Stimulated activated CD8-positive, alpha-beta memory T cell treated with anti-CD3 and anti-CD28 coated beads, Interleukin-4, amount 100 ng/mL, for 24 hours (primary cell): ENCODE data around the gene PRPF19.

Experiments used
- DNase-seq: peaks from one replicate; pipeline ENCODE4 v3.0.0-alpha.2; 2020; ENCODE audit warnings: low read depth

Gene PRPF19

GRCh38 chr11:60872961-60873524, 33.3 kb downstream of the PRPF19 start:
- DNase-seq: no peak

GRCh38 chr11:60872124-60872960, 34.0 kb downstream of the PRPF19 start:
- no peak for DNase-seq

- no peak for DNase-seq
These were observed 34.9 kb downstream of the PRPF19 start for GRCh38 chr11:60871378-60872061.

- no peak for DNase-seq
These were observed 35.5 kb downstream of the PRPF19 start for GRCh38 chr11:60870733-60871377.

GRCh38 chr11:60870276-60870675, 36.1 kb downstream of the PRPF19 start:
- no peak for DNase-seq

- DNase-seq: no peak
These were observed 36.9 kb downstream of the PRPF19 start for GRCh38 chr11:60869451-60869825.

- no peak for DNase-seq
These were observed 37.5 kb downstream of the PRPF19 start for GRCh38 chr11:60868682-60869450.

GRCh38 chr11:60867871-60868681, 38.3 kb downstream of the PRPF19 start:
- no peak for DNase-seq

GRCh38 chr11:60866911-60867870, 39.2 kb downstream of the PRPF19 start, which contains the start of gene ZP1:
ZP1 (plus strand) TSS chr11:60867542; CDS start chr11:60867562, 20 bp downstream.
- no peak for DNase-seq

- no peak for DNase-seq
These were observed 41.4 kb downstream of the PRPF19 start for GRCh38 chr11:60864856-60865513.

GRCh38 chr11:60863550-60864521, 42.5 kb downstream of the PRPF19 start:
- DNase-seq: no peak

- no peak for DNase-seq
These were observed 44.2 kb downstream of the PRPF19 start for GRCh38 chr11:60862171-60862570.

- DNase-seq: no peak
These were observed 45.4 kb downstream of the PRPF19 start for GRCh38 chr11:60860943-60861342.

- DNase-seq: no peak
These were observed 46.7 kb downstream of the PRPF19 start for GRCh38 chr11:60859616-60860250.

- DNase-seq: no peak
These were observed 47.5 kb downstream of the PRPF19 start for GRCh38 chr11:60858731-60859464.

- no peak for DNase-seq
These were observed 48.1 kb downstream of the PRPF19 start for GRCh38 chr11:60858236-60858635.
